VCaP (cell line): Measurements from ENCODE around the gene LEUTX.

Source experiments
- H3K27ac ChIP-seq: fragments of 450-650 bp; 2 replicates; pipeline ENCODE4 v1.5.1; 2017
- TF ChIP-seq, protein P1 (sequence below): fragments of 450-650 bp; conservative IDR thresholded peaks from 2 replicates; pipeline ENCODE4 v1.5.1; 2017; ENCODE audit warnings: mild to moderate bottlenecking, moderate library complexity

Gene LEUTX

DNA sequence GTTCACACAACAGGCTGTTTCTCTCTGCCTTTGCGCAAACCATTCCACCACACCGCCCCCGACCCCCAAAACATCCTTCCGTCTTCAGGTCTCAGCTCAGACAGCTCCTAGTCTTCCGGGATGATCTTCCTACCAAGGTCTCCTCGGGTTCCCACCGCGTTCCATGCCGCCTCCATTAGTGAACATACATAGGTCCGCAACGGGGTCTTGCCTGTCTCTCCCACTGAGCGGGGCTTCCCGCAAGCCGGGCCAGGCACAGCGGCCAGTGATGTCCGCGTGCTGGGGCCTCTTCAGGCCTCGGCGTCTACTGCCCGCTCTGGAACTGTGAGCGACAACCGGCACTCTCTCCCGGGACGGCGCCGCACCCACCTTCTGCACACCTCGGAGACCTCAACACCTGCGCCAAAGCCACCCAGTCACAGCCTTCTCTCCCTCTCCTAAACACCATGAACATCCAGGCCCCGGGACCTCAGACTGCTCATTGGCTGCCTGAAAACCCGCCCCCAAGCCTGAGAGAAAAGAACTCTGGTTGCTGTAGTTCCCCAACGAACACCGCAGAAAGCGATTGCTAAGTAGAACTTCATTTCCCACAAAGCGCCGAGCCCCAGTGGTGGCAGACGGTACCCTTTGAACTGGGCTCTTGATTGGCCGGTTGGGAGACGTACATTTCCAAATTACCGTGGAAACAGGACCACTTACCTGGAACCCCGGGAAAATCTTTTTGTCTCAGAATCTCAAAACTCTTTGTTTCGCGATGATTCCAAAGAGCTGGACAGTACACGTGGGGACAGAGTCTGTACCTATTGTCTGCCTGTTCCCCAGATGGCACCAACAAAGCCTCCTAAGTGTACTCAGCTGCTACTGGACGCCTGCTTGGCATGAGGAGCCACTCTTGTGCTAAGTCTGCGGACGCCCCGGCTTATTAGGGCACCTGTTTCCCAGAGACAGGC lies 45.8 kb downstream of the LEUTX start:
- TF ChIP-seq, protein P1, sequence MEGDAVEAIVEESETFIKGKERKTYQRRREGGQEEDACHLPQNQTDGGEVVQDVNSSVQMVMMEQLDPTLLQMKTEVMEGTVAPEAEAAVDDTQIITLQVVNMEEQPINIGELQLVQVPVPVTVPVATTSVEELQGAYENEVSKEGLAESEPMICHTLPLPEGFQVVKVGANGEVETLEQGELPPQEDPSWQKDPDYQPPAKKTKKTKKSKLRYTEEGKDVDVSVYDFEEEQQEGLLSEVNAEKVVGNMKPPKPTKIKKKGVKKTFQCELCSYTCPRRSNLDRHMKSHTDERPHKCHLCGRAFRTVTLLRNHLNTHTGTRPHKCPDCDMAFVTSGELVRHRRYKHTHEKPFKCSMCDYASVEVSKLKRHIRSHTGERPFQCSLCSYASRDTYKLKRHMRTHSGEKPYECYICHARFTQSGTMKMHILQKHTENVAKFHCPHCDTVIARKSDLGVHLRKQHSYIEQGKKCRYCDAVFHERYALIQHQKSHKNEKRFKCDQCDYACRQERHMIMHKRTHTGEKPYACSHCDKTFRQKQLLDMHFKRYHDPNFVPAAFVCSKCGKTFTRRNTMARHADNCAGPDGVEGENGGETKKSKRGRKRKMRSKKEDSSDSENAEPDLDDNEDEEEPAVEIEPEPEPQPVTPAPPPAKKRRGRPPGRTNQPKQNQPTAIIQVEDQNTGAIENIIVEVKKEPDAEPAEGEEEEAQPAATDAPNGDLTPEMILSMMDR, result no peak
- H3K27ac ChIP-seq, result peak overlapping the region; percentile 78

DNA sequence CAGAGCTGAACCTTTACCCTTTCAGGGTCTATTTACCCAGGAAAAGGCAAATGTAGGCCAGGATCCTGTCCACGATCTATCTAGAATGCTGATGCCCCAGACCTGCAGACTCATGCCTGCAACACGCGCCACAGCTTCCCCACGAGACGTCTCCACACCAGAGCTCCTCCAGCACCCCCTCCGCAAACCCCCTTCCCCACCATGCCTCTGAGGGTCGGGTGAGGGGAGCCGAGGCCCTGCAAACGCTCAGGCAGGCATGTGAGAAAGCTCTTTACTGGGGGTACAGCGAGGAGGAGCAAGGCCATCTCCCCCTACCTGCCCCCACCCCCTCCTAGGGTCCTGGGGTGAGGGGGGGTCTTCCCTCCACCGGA lies 46.4 kb downstream of the LEUTX start:
- peak overlapping the region; percentile 78 for H3K27ac ChIP-seq
- TF ChIP-seq, protein P1, result no peak

DNA sequence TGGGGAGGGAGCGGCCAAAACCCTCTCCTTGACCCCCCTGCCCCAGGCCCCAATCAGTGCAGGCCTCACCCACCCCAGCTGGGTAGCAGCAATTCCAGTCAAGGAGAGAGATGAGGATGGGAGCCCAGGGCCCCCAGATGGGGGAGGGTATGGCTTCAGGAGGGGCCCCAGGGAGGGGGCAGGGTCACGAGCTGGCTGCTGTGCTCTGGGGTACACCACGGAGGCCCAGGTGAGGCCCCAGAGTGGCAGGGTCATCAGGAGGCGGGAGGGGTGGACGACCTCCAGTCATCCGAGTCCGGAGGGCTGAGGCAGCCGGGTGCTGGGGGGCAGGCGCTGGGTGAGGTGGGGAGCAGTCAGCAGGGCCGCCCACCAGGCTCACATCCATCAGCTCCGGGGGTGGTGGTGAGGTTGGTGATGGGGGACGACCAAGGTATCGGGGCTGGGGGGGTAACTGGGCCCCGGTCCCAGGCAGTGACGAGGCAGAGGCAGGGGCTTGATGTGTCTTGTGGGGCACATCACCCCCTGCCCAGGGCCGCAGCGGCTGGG lies 47.0 kb downstream of the LEUTX start:
- TF ChIP-seq, protein P1, result no peak
- H3K27ac ChIP-seq, result peak overlapping the region; percentile 78

DNA sequence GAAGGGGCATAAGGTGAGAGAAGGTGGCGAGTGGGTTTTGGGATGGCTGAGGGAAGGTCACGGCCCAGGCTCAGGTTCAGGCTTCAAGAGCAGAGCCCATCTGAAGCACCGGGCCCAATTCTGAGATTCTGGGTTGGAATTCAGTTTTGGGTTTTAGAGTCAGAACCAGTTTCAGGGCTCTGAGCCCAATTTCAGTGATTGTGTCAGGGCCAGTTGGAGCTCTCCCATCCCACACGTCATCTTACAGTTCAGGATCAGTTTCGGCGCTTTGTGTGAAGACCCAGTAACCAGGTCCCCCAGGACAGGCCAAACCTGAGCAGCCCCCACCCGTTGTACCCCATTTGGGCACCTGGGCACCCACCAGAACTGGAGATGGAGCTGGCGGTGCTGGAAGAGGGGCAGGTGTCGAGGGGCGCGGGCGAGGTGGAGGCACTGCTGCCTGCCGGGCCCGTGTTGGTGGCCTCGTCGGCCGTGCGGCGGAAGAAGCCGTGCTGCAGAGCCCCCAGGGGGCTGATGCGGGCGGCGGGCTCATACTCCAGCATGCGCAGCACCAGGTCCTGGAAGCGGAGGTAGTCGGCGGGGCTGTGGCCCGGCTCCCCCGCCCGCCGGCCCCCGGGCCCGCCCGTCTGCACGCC lies 47.8 kb downstream of the LEUTX start:
- TF ChIP-seq, protein P1, result no peak
- H3K27ac ChIP-seq, result no peak overlapping the region

DNA sequence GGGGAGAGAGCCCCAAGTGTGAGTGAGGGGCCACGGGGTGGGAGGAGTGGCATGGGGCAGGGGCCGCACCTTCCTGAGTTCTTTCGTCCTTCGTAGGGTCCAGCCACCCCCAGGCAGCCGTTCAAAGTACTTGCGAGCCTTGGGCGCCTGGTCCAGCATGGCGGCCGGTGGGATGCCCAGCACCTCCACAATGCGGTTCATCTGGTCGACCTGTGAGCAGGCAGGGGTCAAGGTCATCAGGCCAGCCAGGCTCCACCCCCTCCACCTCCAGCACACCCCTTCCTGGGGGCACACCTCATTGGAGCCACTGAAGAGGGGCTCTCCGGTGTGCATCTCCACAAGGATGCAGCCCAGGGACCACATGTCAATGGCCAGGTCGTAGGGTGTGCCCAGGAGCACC lies 48.6 kb downstream of the LEUTX start:
- H3K27ac ChIP-seq, result no peak overlapping the region
- TF ChIP-seq, protein P1, result no peak

DNA sequence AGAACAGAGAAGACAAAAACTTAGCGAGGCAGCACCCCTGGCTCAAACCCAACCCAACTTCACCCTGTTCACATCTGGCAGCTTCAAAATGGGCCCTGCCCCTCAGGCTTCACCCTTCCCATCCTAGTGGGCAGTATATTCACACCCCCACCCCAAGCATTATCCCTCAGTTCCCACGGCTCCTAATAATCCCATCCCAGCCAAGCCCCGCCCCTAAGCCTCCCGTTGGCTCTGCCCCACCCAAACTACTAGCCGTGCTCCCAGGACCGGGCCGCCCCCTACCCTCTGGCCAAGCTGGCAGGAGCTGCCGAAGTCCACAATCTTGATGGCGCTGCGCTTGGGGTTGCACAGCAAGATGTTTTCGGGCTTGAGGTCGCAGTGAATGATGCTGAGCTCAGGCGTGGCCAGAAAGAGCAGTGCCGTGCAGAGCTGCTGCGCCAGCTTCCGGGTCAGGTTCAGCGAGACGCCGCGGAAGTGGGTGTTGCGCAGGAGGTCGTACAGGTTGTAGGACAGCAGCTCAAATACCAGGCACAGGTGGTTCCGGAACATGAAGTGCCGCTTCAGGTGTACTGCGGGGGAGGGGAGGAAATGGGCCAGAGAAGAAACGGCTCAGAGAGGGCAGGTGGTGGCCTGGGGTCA lies 49.5 kb downstream of the LEUTX start:
- peak overlapping the region; percentile 41 for H3K27ac ChIP-seq
- TF ChIP-seq, protein P1, result no peak

DNA sequence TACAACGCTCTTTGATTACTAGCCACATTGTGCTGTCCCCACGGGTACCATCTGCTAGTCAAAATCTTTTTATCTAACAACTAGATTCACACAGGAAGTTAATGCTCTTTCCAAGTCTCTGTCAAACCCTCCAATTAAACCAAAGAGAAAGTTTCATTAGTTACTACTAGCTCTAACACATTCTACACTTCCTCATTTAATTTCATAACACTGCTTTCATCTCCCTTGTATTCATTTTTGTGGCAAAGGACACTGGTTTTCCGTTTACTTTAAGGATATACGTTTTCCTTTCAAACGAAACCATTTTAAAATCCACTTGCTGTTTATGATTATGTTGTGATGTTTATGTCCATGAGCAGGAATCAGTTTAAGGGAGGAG lies 50.0 kb downstream of the LEUTX start:
- peak overlapping the region; percentile 41 for H3K27ac ChIP-seq
- TF ChIP-seq, protein P1, result no peak
